SHP77 (cell line): ENCODE results near the gene NDST1.

Source experiments
- DNase-seq, 2 experiments: peaks; one replicate each; lab custom pipeline; 2025; lab: John Stamatoyannopoulos, UW

Gene NDST1

DNA sequence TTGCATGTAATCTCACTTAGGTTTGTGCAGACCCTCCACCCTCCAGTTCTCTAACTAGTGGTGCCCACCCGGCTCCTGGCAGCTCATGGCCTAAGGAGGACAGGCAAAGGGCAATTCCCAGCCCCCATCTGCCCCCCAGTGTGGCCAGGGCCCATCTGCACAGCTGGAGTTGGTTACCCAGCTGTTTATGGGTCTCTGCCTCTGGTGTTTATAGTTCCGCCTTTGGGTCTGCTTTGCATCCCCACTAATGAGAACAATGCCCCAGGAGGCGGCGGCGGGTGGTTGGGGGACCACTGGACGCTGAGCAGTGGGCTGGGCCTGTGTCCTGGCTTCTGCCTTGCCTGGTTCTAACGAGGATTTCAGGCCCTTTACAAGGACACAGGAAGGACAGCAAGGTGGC lies 62.4 kb downstream of the NDST1 start:
- DNase-seq: no peak

DNA sequence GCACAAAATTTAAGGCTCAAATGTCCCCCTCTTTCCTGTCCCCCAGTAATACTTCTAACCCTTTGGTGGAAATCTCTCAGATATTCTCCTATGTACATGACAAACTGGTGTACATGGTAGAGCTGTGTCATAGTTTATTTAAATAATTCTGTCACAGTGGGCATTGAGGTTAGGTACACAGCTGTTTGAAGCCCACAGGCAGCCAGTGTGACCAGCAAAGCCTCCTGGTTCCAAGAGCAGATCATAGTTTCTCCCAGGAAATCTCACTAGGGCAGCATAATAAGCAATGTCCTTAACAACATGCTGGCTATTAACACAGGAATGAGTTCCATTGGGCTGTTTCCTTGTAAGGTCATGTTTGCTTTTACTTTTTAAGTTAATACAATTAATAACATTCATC lies 63.9 kb downstream of the NDST1 start:
- DNase-seq: no peak

DNA sequence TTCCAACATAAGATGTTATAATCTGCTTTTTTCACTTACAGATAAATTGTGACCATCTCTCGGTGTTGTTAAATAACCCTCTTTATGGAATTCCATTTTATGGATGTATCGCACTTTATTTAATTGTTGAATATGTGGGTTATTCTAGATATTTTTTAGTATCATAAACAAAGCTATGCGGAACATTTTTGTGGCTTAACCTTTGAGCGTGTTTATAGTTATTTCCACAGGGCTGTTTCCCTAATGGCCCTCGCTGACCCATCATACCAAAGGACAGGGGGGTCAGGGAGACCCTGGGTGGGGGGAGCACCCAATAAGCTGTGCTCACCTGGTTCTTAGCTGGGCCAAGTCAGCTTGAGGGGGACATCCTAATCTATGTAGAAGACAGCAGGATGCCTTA lies 65.3 kb downstream of the NDST1 start:
- DNase-seq: no peak

DNA sequence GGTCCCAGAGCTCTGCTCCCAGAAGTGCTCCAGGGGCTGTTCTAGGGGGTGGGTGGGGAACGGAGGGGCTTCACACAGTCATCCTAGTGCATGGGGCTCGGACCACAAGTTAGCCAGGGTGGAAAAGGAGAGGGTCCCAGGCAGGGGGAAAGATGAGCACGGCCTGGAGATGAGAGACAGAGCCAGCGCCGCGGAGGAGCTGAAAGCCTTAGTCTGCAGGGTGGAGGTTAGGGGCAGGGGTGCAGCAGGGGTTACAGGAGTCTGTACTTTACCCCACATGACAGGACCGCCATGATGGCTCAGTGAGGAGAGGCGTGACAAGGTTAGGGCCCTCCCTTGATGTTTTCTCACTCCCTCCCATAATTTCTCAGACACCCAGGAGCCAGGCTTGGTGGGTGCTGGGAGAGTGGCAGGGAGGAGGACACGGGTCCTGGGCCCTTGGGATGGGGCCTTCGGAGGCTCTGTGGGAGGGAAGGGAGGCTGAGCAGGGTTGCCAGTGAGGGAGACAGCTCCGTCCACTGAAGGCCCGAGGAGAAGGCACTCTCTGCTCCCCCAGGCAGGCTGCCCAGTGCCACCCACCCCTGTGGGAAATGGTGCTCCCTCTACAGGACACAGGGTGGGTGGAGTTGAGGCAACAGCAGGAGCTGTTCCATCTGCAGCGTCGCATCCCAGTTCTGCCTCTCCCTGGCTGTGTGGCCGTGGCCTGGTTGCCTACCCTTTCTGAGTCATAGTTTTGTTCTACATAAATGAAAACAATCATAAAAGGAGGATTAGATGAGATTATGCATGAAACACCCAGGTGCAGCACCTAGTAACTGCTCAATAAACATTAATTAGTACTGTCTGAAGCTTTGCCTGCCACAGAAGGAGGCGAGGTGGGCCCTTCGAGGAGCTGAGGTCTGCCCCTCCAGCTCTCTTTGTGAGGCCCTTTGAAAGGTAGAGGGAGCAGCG lies 66.2 kb downstream of the NDST1 start:
- DNase-seq: no peak

DNA sequence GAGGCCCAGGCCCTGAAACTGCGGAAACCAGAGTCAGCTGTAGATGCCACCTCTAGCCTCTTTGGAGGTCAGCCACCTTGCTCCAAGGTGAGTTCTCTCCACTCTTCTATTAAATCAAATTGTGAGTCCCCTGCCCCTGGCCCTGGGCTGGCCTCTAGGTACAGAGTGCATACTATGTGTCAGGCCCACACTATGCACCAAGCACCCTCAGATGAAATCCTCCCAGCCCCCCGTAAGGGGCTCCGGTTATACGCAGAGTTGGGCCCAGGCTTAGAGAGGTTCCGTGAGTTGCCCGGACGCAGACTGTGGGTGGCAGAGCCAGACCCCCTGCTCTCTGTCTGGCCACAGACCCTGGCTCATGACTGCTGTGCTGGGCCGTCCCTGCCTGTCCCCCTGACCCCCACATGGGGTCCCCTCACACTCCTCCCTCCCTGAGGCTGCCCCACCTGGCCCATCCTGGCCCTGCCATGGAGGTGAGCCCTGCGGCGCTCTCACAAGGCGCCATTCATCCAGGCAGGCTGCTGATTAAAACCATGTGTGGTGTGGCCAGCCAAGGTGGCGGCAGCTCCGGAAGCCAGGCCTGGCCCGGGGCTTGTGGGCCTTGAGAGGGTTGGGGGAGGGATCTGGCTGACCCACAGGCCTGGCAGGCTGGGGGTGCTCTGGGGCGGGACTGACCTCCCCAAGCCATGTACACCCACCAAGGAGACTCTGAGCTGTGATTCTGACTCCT lies 67.1 kb downstream of the NDST1 start:
- no peak for DNase-seq

DNA sequence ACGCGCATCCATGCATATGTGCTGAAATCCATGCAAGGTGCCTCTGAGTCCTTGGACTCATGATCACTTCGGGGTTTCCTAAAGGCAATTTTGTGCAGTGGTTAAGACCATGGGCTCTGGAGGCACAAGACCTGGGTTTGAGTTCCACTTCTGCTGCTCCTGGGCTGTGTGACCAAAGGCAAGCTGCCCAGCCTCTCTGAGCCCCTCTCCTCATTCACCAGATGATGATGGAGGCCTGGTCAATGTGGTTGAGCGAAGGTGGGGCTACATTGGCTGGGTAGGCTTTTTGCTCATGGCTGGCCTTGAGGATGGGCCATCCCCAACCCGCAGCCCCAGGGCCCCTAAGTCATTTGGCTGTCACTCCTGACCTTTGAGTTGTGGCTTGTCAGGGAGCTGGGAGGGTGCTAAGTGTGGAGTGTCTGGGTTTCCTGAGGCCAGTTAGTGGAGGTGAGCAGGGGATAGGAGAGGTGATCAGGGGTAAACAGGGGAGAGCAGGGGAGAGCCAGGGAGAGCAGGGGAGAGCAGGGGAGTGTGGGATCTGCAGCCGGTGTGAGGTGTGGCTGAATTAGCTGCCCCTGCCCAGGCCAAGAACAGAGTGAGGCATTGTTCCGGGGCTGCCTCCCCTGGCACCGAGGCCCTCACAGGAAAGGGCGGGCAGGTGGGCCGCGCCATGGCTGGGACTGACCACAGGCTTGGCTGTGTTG lies 68.0 kb downstream of the NDST1 start:
- DNase-seq: no peak

DNA sequence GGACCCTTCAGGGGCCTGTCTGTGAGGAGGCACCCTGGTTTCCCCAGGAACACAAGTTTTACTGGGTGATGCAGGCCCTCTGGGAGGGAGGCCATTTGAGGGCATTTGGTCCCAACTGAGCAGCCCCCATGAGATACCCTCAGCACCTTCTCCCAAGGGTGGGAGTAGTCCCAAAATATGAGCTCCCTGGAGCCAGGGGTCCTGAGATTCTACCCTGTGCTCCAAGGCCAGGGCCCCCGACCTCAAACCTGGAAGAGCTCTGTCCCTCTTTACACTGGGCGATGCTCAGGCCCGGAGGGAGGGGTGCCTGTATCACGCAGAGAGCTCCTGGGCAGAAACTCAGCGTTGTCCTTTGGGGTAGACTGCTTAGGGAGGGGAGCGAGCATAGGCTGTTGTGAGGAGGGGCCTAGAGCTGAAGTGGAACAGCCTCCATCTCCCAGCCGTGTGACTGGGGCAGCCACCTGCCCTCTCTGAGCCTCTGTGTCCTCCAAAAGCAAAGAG lies 68.6 kb downstream of the NDST1 start:
- no peak for DNase-seq

DNA sequence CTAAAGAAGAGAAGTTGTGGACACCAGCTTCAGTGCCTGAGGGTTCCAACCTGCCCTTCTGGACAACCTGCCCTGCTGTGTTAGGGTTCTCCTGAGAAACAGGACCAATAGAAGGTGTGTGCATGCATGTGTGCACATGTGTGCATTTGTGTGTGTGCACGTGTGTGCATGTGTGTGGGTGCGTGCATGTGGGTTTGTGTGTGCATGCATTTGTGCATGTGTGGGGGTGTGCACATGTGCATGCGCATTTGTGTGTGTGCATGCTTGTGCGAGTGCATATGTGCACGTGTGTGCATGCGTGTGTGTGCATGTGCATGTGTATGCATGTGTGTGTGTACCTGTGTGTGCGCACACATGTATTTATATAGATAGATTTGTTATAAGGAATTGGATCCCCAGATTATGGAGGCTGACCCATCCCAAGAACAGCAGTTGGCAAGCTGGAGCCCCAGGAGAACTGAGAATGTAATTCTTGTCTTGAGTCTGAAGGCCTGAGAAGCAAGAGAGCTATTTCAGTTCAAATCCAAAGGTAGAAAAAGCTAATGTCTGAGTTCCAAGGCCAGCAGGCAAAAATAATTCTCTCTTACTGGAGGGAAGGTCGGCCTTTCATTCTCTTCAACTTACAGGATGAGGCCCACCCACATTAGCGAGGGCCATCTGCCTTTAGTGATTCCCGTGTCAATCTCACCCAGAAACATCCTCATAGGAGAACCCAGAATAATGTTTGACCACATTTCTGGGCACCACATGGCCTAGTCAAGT lies 69.6 kb downstream of the NDST1 start:
- no peak for DNase-seq

DNA sequence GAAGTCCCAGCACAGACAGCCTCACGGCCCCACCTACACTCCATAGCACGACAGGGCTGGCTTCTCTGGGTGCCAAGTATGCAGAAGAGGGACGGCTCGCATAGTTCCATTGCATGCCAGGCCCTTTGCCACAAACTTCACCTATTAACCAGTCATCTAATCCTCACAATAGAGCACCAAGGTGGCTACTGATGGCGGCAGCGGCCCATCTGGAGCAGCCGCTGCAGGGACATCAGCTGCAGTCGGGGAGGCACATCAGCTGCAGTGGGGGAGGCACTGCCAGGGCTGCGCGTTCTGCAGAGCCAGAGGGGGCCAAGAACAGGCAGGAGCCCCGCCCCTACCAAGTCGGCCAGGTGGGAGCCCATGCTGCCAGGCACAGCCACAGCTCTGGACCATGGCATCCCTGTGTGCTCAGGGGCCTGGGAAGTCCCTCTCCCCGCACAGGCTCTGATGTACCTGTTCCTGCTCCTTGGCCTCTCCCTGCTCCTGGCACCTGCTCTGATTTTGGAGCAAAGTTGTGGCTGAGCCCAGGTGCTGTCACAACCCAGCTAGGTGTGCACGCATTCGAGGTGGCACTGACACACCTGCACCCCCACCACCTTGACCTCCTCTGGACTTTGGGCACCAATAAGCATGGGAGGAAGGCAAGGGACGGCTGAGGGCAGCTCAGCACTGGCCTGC lies 71.0 kb downstream of the NDST1 start:
- no peak for DNase-seq

DNA sequence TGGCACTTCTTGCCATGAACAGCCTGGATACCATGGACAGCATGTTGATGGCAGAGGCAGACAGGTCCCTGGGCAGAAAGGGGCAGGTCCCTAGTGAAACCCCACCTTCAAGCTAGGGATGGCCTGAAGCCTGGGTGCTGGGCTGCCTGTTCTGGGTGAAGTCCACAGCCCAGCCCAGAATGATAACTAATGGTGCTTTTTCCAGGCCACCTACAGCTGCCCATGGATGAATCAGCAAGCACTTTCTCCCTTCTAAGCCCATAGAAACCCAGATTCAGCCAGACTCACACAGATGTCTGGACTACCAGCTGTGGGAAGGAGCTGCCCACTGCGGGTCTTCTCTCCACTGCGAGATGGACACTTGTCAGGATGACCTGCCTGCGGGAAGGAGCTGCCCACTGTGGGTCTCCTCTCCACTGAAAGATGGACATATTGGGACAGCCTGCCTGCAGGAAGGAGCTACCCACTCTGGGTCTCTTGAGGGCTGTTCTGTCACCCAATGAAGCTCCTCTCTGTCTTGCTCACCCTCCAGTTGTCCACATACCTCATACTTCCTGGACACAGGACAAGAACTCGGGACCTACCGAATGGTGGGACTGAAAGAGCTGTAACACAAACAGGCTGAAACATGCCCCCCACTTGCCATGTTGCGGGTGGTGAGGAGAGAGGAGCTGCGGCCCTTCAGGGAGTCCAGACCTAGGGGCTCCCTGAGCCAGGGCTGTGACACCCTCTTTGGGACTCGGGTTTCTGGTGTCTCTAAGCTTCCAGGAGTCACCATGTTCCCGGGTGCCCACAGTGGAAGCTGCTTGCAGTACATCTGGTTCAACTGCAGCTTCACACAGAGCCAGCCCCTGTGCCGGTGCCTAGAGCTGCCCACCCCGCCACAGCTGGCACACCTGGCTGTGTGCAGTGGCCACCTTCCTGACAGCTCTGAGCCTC lies 71.8 kb downstream of the NDST1 start:
- DNase-seq: no peak

DNA sequence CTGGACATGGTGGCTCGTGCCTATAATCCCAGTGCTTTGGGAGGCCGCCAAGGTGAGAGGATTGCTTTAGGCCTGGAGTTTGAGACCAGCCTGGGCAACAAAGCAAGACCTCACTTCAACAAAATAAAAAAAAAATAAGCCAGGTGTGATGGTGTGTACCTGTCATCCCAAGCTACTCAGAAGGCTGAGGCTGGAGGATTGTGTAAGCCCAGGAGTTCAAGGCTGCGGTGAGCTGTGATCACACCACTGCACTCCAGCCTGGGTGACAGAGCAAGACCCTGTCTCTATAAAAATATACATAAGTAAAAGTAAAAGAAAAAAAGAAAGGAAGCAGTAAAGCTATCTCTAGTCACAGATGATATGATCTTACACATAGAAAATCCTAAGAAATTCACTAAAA lies 73.0 kb downstream of the NDST1 start:
- DNase-seq: no peak

DNA sequence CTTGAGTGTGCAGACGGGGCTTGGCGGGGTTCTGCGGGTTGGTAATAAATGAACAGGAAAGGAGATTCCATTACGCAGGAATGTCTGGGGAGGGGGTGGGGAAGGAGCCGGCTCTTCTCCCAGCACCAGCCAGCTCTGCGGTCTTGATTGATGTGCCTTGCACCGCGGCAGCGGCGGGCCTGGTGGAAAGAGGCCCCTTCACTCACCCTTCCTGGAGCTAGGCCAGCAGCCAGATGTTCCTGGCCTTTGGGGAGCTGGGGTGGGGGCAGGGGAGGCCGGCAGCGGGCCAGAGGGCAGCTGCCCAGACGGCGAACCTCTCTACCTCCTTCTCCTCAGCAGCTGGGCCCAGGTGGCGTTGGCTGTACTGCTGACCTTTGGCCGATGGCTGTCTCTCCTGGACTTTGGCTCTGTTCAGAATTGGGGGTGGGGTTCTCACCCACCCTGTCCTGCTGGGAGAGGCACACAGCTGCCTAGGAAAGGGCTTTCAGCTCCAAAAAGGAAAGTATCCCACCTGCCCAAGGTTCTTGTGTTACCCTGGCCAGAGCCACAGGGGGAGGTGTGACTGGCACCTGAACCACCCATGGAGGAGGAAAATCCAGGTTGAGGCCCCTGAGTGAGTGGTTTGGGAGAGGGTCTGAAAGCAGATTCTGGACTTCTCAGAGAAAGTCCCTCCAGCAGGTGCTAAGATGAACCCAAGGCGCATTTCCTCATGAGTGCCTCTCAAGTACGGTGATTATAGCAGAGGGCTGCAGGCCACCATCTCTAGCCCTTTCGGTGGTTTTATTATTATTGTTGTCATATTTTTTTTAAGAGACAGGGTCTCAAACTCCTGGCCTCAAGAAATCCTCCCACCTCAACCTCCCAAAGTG lies 74.5 kb downstream of the NDST1 start:
- no peak for DNase-seq

DNA sequence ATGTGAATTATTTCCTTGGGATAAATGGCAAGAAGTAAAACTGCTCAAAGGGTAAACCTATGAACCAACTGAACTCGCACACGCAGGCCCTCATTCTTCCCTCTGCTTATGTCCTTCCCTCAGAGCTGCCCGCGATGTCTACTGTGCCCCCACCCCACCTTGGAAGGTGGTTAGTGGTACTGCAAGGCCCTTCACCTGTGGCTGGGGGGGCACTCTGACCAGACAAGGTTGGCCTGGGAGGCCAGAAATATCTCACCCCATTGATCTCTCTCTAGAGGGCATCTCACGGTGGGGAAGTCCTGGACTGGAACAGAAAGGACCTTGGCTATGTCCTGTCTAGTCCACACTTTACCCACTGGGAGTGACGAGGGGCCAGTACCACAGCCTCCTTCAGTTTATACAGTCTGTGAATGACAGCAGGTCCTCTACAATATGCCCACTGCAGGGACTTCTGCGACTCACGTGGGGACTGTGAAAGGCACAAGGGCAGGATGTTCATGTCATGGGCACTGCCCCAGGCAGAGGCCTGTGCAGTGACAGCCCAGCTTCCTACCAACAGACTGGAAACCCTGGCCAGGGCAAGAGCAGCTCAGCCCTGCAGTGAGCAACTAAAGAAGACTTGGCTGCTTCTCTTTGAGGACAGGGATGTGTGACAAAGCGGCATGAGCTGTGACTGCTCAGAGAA lies 75.8 kb downstream of the NDST1 start:
- no peak for DNase-seq

DNA sequence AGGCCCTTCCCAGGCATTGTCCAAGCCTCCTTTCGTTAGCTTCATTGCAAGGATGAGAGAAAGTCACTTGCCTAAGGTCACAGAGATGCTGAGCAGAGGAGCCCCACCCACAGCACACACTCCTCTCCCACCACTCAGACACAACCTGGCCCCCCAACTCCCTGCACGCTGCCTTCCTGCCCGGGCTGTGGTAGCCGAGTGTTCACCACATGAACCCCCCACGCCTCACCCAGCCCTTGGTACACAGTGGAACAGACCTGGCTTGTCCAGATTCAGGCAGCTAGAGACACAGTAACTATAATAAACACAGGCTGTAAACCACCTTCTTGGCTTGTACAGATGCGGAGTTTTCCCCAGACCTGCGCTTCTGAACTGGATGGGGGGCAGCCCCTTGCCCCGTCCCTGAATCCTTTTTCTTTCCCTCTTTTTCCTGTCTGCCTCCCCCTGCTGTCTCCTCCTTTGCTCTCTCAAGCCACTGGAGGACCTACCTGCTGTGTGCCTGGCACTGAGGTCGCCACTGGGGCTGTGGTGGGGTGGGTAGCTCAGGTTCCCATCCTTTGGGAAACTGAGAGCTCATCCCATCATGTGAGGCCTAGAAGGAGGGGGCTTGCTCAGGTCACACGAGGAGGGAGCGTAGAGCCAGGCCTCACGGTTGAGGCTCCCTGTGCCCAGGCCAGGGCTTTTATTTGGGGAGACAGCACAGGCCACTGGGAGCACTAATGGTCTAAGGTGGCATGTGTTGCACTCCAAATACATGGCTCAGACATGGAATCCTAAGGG lies 76.8 kb downstream of the NDST1 start:
- no peak for DNase-seq

DNA sequence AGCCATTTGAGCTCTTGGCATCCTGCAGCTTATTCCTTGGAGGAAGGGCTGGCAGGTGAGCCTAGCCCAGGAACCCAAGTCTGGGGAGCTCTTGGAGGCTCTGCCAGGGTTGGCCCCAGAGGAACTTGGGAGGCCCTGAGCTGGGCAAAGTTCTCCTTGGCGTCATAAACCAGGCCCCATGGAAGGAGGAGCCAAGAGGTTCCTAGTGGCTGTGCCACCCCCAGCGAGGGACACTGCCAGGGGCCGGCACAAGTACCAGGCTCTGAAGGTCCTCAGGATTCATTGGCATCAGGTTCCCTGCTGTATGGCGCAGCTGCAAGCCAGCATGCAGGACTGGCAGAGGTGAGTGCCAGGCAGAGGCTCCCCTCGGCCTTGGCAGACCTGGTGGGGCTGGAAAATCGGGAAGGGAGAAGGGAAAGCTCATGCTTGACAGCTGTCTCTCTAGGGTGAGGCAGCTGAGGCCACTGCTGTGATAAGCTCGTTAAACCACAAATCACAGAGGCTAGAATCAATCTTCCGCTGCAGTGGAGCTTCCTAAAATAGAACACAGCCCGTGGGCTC lies 77.9 kb downstream of the NDST1 start:
- DNase-seq: no peak

DNA sequence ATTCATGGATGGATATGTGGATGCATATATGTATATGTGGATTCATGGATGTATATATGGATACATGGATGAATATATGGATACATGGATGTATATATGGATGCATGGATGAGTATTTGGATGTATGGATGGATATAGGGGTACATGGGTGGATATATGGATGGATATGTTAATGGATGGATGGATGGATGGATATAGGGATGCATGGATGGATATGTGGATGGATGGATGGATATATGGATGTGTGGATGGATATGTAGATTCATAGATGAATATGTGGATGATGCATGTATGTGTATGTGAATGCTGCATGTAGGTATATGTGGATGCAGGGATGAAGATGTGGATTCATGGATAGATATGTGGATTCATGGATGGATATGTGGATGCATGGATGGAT lies 79.1 kb downstream of the NDST1 start:
- DNase-seq: no peak

DNA sequence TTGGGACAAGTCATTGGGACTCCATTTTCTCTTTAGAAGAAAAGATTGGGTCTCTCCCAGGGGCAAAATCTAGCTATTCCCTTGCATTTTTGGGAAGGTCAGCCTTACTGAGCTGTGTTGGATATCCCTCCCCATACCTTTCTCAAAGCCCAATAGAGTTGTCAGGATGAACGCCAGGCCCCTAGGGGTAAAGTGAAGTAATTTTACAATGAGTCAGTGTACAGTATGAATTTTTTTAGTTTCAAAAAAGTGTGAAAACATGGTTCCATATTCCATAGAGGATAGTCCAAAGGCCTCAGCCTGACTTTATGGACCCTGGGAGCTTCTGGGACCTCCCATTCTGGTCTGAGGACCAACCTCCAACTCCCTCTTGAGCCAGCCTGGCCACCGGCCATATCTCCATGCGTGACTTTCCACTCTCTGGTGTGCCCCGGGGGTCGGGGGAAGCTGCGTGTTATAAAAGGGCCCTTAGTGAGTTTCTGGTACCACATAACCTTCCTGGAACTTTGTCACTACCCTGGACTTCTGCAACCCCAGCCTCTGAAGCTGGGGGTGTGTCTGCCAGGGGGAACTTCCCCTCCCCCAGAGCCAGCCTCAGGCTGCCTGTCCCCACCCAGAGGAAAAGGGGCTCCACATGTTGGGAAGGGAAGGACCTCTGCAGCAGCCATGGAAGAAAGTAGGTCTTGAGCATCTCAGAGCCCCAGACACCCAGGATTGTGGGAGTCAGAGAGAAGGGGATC lies 80.1 kb downstream of the NDST1 start:
- DNase-seq: no peak
